Sigmoid colon (tissue), 7 donors: ENCODE data around the gene NID2. TPM values are rescaled to one million over a fixed set of nuclear protein-coding genes. Genes with fewer than 3 reads are reported as not detected.

Experiments
- DNase-seq: peaks from one replicate; pipeline ENCODE4 v3.0.0-alpha.2; 2019
- H3K27ac ChIP-seq, 4 donors: fragments of 200-600 bp; sonication (generic); one replicate each; pipeline ENCODE4 v1.5.1; 2016 to 2019; ENCODE audit warnings: mild to moderate bottlenecking in 1 of 4
- H3K27me3 ChIP-seq, 3 donors: fragments of 200-600 bp; sonication (generic); one replicate each; pipeline ENCODE4 v1.5.1; 2019; ENCODE audit warnings: mild to moderate bottlenecking in 1 of 3
- H3K36me3 ChIP-seq, 4 donors: fragments of 200-600 bp; sonication (generic); one replicate each; pipeline ENCODE4 v1.5.1; 2016 to 2019
- H3K4me1 ChIP-seq, 4 donors: fragments of 200-600 bp; sonication (generic); one replicate each; pipeline ENCODE4 v1.5.1; 2017 to 2019
- H3K4me3 ChIP-seq, 4 donors: fragments of 200-600 bp; sonication (generic); one replicate each; pipeline ENCODE4 v1.5.1; 2017 to 2019; ENCODE audit warnings: mild to moderate bottlenecking in 2 of 4, moderate library complexity in 1 of 4
- H3K9me3 ChIP-seq, 4 donors: fragments of 200-600 bp in 3 of 4; sonication (generic) in 3 of 4; one replicate each; pipeline versions ENCODE4 v1.5.1 to v1.6.1; 2013 to 2019
- CTCF ChIP-seq, 4 experiments: fragments of 450-650 bp in 3 of 4; fragments of 200-600 bp in 1 of 4; IDR thresholded peaks; one replicate each; pipeline ENCODE4 v1.5.1; 2016 to 2019; ENCODE audit warnings: antibody characterized with exemption in 4 of 4, mild to moderate bottlenecking in 3 of 4, moderate library complexity in 2 of 4
- EP300 ChIP-seq, 4 donors: sonication (generic); formaldehyde crosslinking; IDR thresholded peaks; one replicate each; pipeline ENCODE4 v1.6.1; 2017; ENCODE audit warnings: antibody characterized with exemption in 4 of 4
- POLR2A ChIP-seq, 2 donors: fragments of 450-650 bp; IDR thresholded peaks; one replicate each; pipeline ENCODE4 v1.6.1; 2016; ENCODE audit warnings: antibody characterized with exemption in 2 of 2, mild to moderate bottlenecking in 2 of 2, moderate library complexity in 2 of 2
- POLR2AphosphoS5 ChIP-seq, 4 donors: sonication (generic); formaldehyde crosslinking; IDR thresholded peaks; one replicate each; pipeline ENCODE4 v1.6.1; 2017; ENCODE audit warnings: antibody characterized with exemption in 4 of 4
- WGBS, 2 donors: extraction: QIAGEN DNeasy Blood & Tissue Kit; methylation state at CpG; one replicate each; pipeline ENCODE4 v1.1.7; 2013; 5-methylcytosine and 5-hydroxymethylcytosine counted together
- intact Hi-C: fragments of 100-400 bp; cut with DNase I; formaldehyde crosslinking; loops from one replicate; pipeline ENCODE4 v1.15.1; 2023
- polyA plus RNA-seq, 3 donors: library from polyadenylated mRNA; stranded (reverse); fragments of 200-250 nt; gene quantifications; one replicate each; pipeline ENCODE4 v1.2.3, GENCODE V29; 2013
- total RNA-seq, 4 donors: library from RNA; depleted of rRNA; stranded (reverse); fragments of >200 nt; gene quantifications; one replicate each; pipeline ENCODE4 v1.1.0, GENCODE V29; 2016
- donor health status: healthy with polysubstance abuse.
- donor health status: Bipolar disorder and iron deficiency.
- donor health status: healthy.

NID2 gene
- total and polyA plus RNA-seq, 7 donors = 0.46 to 52.9 (median 26.4) TPM

GRCh38 chr14:52026901-52027300, 42.0 kb downstream of the NID2 start:
- H3K9me3 ChIP-seq = peaks cover 0 to 3% (median 0%) of the 10 kb centered on the region in 4 donors
- TF ChIP-seq POLR2AphosphoS5 (IDR thresholded peaks at IDR 0.05) (no peak), EP300 (IDR thresholded peaks at IDR 0.05) (no peak), CTCF (IDR thresholded peaks at IDR 0.05) (no peak), POLR2A (IDR thresholded peaks at IDR 0.05) (no peak)
- H3K4me1 ChIP-seq = peaks cover 0 to 19% (median 8%) of the 10 kb centered on the region in 4 donors
- WGBS, 2 donors = 92 to 95% methylated on average over 10 of the region's 10 CpGs
- DNase-seq = no peak
- peaks cover 0 to 38% (median 2%) of the 10 kb centered on the region in 4 donors for H3K36me3 ChIP-seq
- no peak overlapping the region for H3K4me3 ChIP-seq
- intact Hi-C loops = no loop called here
- no peaks in the 10 kb centered on the region for H3K27me3 ChIP-seq
- no peak overlapping the region for H3K27ac ChIP-seq

DNA sequence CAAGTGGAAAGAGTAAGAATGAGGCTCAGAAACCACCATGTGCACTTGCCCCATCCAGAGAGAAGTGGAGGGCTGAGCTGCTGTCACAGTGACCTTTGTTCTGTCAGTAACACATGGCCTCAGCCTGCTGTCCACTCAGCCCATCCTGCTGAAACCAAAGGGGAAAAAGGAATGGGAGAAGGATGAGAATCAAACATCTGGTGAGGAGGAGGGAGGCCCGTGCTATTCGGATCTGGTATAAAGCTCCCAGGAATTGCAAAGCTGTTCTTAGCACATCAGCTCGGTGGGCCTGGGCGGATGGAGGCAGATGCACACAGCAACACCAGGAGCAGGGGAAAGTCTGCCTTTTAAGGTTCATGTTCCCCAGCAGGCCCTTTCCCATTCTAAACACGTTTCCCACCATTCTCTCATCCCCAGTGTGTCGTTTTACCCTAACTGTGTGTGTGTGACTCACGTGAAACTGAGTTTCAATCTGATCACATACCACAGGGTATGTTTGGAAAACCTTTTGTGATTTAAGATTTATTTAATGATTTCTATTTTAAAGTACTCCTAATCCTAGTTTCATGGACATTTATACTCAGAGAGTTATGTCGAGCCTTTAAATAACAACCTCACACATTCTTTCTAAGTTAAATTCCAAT, 42.7 kb downstream of the NID2 start:
- Histone ChIP-seq H3K4me3 (no peak overlapping the region), H3K36me3 (peaks cover 0 to 38% (median 2%) of the 10 kb centered on the region in 4 donors), H3K27ac (peak overlapping the region in 2 of 4 donors; percentile 34 to 42), H3K27me3 (no peaks in the 10 kb centered on the region), H3K4me1 (peaks cover 0 to 12% (median 4%) of the 10 kb centered on the region in 4 donors), H3K9me3 (peaks cover 0 to 3% (median 0%) of the 10 kb centered on the region in 4 donors)
- WGBS, 2 donors = 90 to 93% methylated on average over 8 of the region's 8 CpGs
- intact Hi-C loops = no loop called here
- DNase-seq = no peak
- TF ChIP-seq EP300 (IDR thresholded peaks at IDR 0.05) (no peak), CTCF (IDR thresholded peaks at IDR 0.05) (no peak), POLR2A (IDR thresholded peaks at IDR 0.05) (no peak), POLR2AphosphoS5 (IDR thresholded peaks at IDR 0.05) (no peak)

- H3K4me1 ChIP-seq = peaks cover 0 to 12% (median 4%) of the 10 kb centered on the region in 4 donors
- H3K27me3 ChIP-seq = no peaks in the 10 kb centered on the region
- no peak overlapping the region for H3K4me3 ChIP-seq
- intact Hi-C loops = no loop called here
- peaks cover 0 to 3% (median 0%) of the 10 kb centered on the region in 4 donors for H3K9me3 ChIP-seq
- H3K36me3 ChIP-seq = peaks cover 0 to 40% (median 3%) of the 10 kb centered on the region in 4 donors
- H3K27ac ChIP-seq = peak overlapping the region in 2 of 4 donors; percentile 34 to 42
- no peak for DNase-seq
- TF ChIP-seq POLR2A (IDR thresholded peaks at IDR 0.05) (no peak), CTCF (IDR thresholded peaks at IDR 0.05) (no peak), EP300 (IDR thresholded peaks at IDR 0.05) (no peak), POLR2AphosphoS5 (IDR thresholded peaks at IDR 0.05) (peak in 1 of 4 donors; percentile 22)
Observed at GRCh38 chr14:52025310-52025709, 43.5 kb downstream of the NID2 start.

DNA sequence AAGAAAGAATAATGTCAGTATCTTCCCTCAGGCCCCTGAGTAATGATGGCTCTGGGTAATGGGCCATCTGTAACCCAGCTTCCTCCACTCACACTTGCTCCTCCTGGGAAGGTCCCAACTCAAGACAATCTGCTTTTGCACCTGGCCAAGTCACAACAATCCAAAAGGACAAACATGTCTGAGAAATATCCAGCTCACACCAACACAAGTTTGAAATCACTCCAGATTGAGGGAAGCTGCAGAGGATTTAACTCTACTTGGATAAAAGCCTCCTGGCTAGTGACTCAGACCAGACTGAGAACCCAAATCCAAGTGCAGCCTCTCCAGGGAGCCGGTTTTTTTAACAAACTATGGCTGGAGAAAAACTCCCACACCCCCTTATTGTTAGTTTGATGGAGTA, 45.3 kb downstream of the NID2 start:
- Histone ChIP-seq H3K4me1 (peaks cover 0 to 12% (median 4%) of the 10 kb centered on the region in 4 donors), H3K36me3 (peaks cover 10 to 54% (median 16%) of the 10 kb centered on the region in 4 donors), H3K27ac (peak overlapping the region in 1 of 4 donors; percentile 35)

More for the DNA sequence above, 45.3 kb downstream of the NID2 start:
- peak in 2 of 4 donors; percentile 6 to 33 for TF ChIP-seq POLR2AphosphoS5 (IDR thresholded peaks at IDR 0.05)
- no peak for TF ChIP-seq CTCF (IDR thresholded peaks at IDR 0.05)
- intact Hi-C loops = no loop called here
- 39 to 46% methylated on average over 1 of the region's 1 CpG for WGBS, 2 donors
- Histone ChIP-seq H3K9me3 (peaks cover 0 to 3% (median 0%) of the 10 kb centered on the region in 4 donors), H3K4me3 (no peak overlapping the region), H3K27me3 (no peaks in the 10 kb centered on the region)
- peak; percentile 78 for DNase-seq
